ENCODE results near the gene SNX30.

GRCh38 chr9:112757940-112758339 is 7.4 kb downstream of the SNX30 start:
- TF ChIP-seq POLR2A (IDR thresholded peaks at IDR 0.05) (no peak), CTCF (IDR thresholded peaks at IDR 0.05) (no peak), POLR2AphosphoS5 (IDR thresholded peaks at IDR 0.05; ENCODE audit: insufficient read depth in 1 of 2, low read depth in 1 of 2) (no peak)

All from vagina (tissue), 2 donors.